Peyer's patch (tissue), 4 donors: ENCODE results near the gene CFAP221. TPM values are rescaled to one million over a fixed set of nuclear protein-coding genes. Genes with fewer than 3 reads are reported as not detected.

ENCODE experiments used
- DNase-seq, 3 donors: peaks; one replicate each; pipeline ENCODE4 v3.0.0-alpha.2; 2017 to 2019
- H3K27ac ChIP-seq, 4 donors: fragments of 200-600 bp; sonication (generic); one replicate each; pipeline ENCODE4 v1.5.1; 2016 to 2019
- H3K27me3 ChIP-seq, 2 donors: fragments of 200-600 bp; sonication (generic); one replicate each; pipeline ENCODE4 v1.5.1; 2019
- H3K36me3 ChIP-seq, 3 donors: fragments of 200-600 bp; sonication (generic); one replicate each; pipeline ENCODE4 v1.5.1; 2016 to 2019
- H3K4me1 ChIP-seq, 4 donors: fragments of 200-600 bp; sonication (generic); one replicate each; pipeline ENCODE4 v1.5.1; 2016 to 2019
- H3K4me3 ChIP-seq, 4 donors: fragments of 200-600 bp; sonication (generic); 1 replicate in 3 of 4; 2 replicates in 1 of 4; pipeline ENCODE4 v1.5.1; 2016 to 2019; ENCODE audit warnings: mild to moderate bottlenecking in 1 of 4
- H3K9me3 ChIP-seq, 4 donors: fragments of 200-600 bp; sonication (generic); one replicate each; pipeline ENCODE4 v1.5.1; 2016 to 2019; ENCODE audit warnings: mild to moderate bottlenecking in 1 of 4
- POLR2A ChIP-seq, 2 donors: fragments of 450-650 bp; IDR thresholded peaks; one replicate each; pipeline ENCODE4 v1.5.1; 2017; ENCODE audit warnings: antibody characterized with exemption in 2 of 2, mild to moderate bottlenecking in 2 of 2, moderate library complexity in 2 of 2
- total RNA-seq, 4 donors: library from RNA; depleted of rRNA; stranded (reverse); fragments of >200 nt; gene quantifications; one replicate each; pipeline ENCODE4 v1.1.0, GENCODE V29; 2016
- TF ChIP-seq, protein P1 (sequence below), 6 experiments: fragments of 450-650 bp in 4 of 6; fragments of 200-600 bp in 2 of 6; sonication (generic) in 1 of 6; IDR thresholded peaks; one replicate each; pipeline ENCODE4 v1.5.1; 2017 to 2019; ENCODE audit warnings: antibody characterized with exemption in 6 of 6, mild to moderate bottlenecking in 3 of 6, moderate library complexity in 1 of 6

The CFAP221 gene
- total RNA-seq, 4 donors from 2014 or later = 2.8 to 6.6 (median 3.6) TPM

DNA sequence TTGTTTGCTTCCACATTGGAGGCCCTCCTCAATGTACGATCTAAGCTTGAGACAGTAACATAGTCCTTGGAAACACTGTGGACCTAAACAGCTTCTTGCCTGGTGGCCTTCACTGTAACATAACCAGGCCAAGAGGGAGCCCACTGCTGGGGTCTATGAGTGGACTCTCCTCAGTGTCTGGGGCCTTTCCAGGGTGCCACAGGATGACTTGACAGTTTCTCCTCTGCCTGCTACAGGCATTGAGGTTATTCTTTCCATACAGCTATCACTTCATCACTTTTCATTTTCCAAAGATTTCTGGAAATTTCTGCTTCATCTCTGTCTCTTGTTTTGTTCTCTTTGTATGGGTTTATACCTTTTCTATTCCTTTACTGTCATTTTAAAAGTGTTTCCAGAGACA, 31.3 kb upstream of the CFAP221 start:
- Histone ChIP-seq H3K36me3 (no peaks in the 10 kb centered on the region), H3K9me3 (no peaks in the 10 kb centered on the region), H3K27me3 (no peaks in the 10 kb centered on the region), H3K27ac (no peak overlapping the region), H3K4me1 (no peaks in the 10 kb centered on the region), H3K4me3 (no peak overlapping the region)
- TF ChIP-seq, protein P1, sequence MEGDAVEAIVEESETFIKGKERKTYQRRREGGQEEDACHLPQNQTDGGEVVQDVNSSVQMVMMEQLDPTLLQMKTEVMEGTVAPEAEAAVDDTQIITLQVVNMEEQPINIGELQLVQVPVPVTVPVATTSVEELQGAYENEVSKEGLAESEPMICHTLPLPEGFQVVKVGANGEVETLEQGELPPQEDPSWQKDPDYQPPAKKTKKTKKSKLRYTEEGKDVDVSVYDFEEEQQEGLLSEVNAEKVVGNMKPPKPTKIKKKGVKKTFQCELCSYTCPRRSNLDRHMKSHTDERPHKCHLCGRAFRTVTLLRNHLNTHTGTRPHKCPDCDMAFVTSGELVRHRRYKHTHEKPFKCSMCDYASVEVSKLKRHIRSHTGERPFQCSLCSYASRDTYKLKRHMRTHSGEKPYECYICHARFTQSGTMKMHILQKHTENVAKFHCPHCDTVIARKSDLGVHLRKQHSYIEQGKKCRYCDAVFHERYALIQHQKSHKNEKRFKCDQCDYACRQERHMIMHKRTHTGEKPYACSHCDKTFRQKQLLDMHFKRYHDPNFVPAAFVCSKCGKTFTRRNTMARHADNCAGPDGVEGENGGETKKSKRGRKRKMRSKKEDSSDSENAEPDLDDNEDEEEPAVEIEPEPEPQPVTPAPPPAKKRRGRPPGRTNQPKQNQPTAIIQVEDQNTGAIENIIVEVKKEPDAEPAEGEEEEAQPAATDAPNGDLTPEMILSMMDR (IDR thresholded peaks at IDR 0.05) = no peak
- no peak for TF ChIP-seq POLR2A (IDR thresholded peaks at IDR 0.05)
- DNase-seq = no peak

DNA sequence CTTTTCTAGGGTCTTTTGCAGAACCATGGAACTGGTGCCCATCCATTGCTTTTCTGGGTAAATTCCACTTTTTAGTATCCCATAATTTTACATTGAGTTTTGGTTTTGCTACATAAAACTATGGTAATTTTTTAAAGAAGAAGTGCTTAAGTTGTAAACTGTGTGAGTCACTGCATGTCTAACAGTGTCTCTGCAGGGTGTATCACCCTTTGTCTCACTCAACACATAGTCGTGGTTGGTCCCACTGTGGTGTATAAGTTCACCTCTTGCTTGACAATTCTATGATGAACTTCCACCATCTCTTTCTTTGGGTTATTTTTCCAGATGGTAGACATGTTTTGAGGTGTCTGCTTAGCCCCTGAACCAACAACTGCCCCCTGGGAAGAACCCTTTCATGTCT, 30.4 kb upstream of the CFAP221 start:
- Histone ChIP-seq H3K4me3 (no peak overlapping the region), H3K36me3 (no peaks in the 10 kb centered on the region)
- no peak for DNase-seq

DNA sequence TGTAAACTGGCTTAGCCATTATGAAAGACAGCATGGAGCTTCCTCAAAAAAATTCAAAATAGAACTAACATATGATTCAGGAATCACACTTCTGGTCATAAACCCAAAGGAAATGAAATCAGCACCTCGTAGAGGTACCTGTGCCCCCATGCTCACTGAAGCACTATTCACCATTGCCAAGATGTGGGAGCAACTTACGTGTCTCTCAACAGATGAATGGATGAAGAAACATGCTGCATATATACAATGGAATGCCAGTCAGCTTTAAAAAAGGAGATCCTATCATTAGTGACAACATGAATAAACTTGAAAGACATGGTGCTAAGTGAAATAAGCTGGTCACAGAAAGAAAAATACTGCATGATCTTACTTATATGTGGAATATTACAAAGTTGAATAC, 28.1 kb upstream of the CFAP221 start:
- H3K36me3 ChIP-seq = no peaks in the 10 kb centered on the region
- no peaks in the 10 kb centered on the region for H3K4me1 ChIP-seq
- H3K27ac ChIP-seq = no peak overlapping the region
- no peak for DNase-seq
- H3K9me3 ChIP-seq = no peaks in the 10 kb centered on the region
- H3K27me3 ChIP-seq = no peaks in the 10 kb centered on the region
- no peak overlapping the region for H3K4me3 ChIP-seq
- no peak for TF ChIP-seq POLR2A (IDR thresholded peaks at IDR 0.05)
- TF ChIP-seq, protein P1 (IDR thresholded peaks at IDR 0.05) = no peak

More for the DNA sequence above, 30.4 kb upstream of the CFAP221 start:
- H3K9me3 ChIP-seq = no peaks in the 10 kb centered on the region
- no peak for TF ChIP-seq POLR2A (IDR thresholded peaks at IDR 0.05)
- TF ChIP-seq, protein P1 (IDR thresholded peaks at IDR 0.05) = no peak
- no peak overlapping the region for H3K27ac ChIP-seq
- H3K4me1 ChIP-seq = no peaks in the 10 kb centered on the region
- no peaks in the 10 kb centered on the region for H3K27me3 ChIP-seq

DNA sequence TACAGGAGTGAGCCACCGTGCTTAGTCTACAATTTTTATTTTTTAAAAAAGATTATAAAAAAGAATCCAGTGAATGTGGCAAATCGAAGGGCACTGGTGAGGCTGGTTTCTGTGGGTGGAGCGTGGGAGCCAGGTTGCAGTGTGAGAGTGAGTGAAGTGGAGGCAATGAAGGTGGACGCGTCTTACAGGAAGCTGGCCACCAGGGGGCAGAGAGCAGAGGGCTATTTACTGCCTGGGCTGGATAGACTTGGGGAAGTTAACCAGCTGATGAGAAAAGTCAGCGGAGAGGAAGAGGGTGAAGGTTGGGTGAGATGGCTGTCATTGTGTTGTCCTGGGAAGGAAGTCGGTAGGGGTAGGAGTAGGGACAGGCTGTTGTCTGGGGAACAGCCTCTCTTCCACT, 26.8 kb upstream of the CFAP221 start:
- H3K4me3 ChIP-seq = no peak overlapping the region
- H3K9me3 ChIP-seq = no peaks in the 10 kb centered on the region
- TF ChIP-seq, protein P1 (IDR thresholded peaks at IDR 0.05) = peak in 4 of 6 experiments; percentile 50 to 75 (median 66)
- TF ChIP-seq POLR2A (IDR thresholded peaks at IDR 0.05) = no peak
- no peaks in the 10 kb centered on the region for H3K4me1 ChIP-seq
- H3K27ac ChIP-seq = no peak overlapping the region
- no peaks in the 10 kb centered on the region for H3K27me3 ChIP-seq
- no peaks in the 10 kb centered on the region for H3K36me3 ChIP-seq
- DNase-seq = peak; percentile 25 to 82 (median 82)

DNA sequence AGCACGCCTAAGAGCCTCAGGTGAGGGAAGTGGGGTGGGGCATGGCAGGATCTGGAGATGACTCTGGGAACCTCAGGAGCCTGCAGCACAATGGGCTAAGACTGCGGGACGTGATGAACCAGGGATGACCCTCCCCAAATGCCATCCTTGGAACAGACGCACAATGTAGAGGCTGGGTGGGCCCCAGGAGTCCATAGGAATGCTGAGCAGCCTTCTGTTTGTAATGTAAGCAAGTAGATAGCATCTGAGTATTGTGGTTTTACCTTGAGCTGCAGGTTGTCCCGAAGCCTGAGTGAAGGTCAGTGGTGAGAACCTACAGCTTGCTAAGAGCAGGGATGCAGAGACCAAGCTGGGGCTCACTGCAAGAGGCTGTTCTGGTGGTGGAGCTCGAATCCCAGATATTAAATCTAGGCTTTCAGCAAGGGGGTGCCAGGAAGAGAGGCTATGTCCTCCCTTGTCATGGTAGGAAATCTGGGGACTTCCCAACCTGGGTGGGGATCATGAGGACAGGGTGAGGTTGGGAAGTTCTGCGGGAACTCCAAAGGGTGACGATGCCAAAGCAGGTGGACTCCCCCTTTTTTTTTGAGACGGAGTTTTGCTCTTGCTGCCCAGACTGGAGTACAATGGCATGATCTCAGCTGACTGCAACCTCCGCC, 25.7 kb upstream of the CFAP221 start:
- no peak for TF ChIP-seq POLR2A (IDR thresholded peaks at IDR 0.05)
- TF ChIP-seq, protein P1 (IDR thresholded peaks at IDR 0.05) = no peak
- no peak overlapping the region for H3K27ac ChIP-seq

More for the DNA sequence above, 25.7 kb upstream of the CFAP221 start:
- H3K9me3 ChIP-seq = no peaks in the 10 kb centered on the region
- H3K27me3 ChIP-seq = no peaks in the 10 kb centered on the region
- H3K36me3 ChIP-seq = no peaks in the 10 kb centered on the region
- H3K4me3 ChIP-seq = no peak overlapping the region
- no peaks in the 10 kb centered on the region for H3K4me1 ChIP-seq
- no peak for DNase-seq
